Pancreas (tissue), 10 donors: Measurements from ENCODE around the gene ASB8. TPM values are rescaled to one million over a fixed set of nuclear protein-coding genes. Genes with fewer than 3 reads are reported as not detected.

ENCODE experiments used
- ATAC-seq, 4 donors: fragments of 200-7000 bp; cut with Tn5 transposase; one replicate each; pipeline versions ENCODE4 v1.8.0 to v1.9.1; 2020; ENCODE audit warnings: mild to moderate bottlenecking in 4 of 4, moderate library complexity in 4 of 4
- DNase-seq, 6 donors: peaks; one replicate each; pipeline ENCODE4 v3.0.0-alpha.2; 2020
- FAIRE-seq: peaks from 2 replicates; lab custom pipeline; 2012; peaks lifted over from hg19 to GRCh38; lab: Jason Lieb, UNC
- H3K27ac ChIP-seq, 4 donors: fragments of 200-600 bp; sonication (generic); 1 replicate in 3 of 4; 2 replicates in 1 of 4; pipeline versions ENCODE4 v1.5.0 to v1.8.0; 2020
- H3K27me3 ChIP-seq, 4 donors: fragments of 200-600 bp; one replicate each; pipeline ENCODE4 v1.8.0; 2021
- H3K36me3 ChIP-seq, 3 donors: fragments of 200-600 bp; sonication (generic) in 1 of 3; one replicate each; pipeline versions ENCODE4 v1.5.0 to v1.8.0; 2020 to 2021
- H3K4me1 ChIP-seq, 3 donors: fragments of 200-600 bp; one replicate each; pipeline ENCODE4 v1.8.0; 2021
- H3K4me3 ChIP-seq, 4 donors: fragments of 200-600 bp; sonication (generic) in 2 of 4; one replicate each; pipeline versions ENCODE4 v1.5.0 to v1.8.0; 2020 to 2021
- H3K9me3 ChIP-seq, 4 donors: fragments of 200-600 bp; one replicate each; pipeline ENCODE4 v1.8.0; 2021
- CTCF ChIP-seq, 4 donors: fragments of 200-600 bp; sonication (generic) in 3 of 4; IDR thresholded peaks; one replicate each; pipeline versions ENCODE4 v1.5.0 to v1.8.0; 2021; ENCODE audit warnings: antibody characterized with exemption in 4 of 4
- WGBS, 2 donors: extraction: QIAGEN DNeasy Blood & Tissue Kit; methylation state at CpG; one replicate each; pipeline ENCODE4 v1.1.7; 2013; 5-methylcytosine and 5-hydroxymethylcytosine counted together
- intact Hi-C, 3 donors: fragments of 100-400 bp; cut with DNase I; formaldehyde crosslinking; loops; one replicate each; pipeline versions ENCODE4 v1.11.1 to v1.14.2; 2022
- polyA plus RNA-seq, 2 donors: library from polyadenylated mRNA; stranded (reverse); fragments of 200-250 nt; gene quantifications; one replicate each; pipeline ENCODE4 v1.2.3, GENCODE V29; 2013
- total RNA-seq, 6 donors: library from RNA; stranded (reverse); fragmentation: NEBNext Ultra II Directional in 4 of 6; extraction: Animal tissue kit (Norgen Biotek cat#: 25700) in 4 of 6; gene quantifications; one replicate each; pipeline versions ENCODE4 v1.2.1 to v1.2.4, GENCODE V29; 2021 to 2023
- donor health status: healthy with polysubstance abuse.
- donor health status: DM: no; HTN: no; CAD: no; lungs with moderate emphysema.
- donor health status: DM: no; HTN: no; CAD: no.
- donor health status: control.
- donor health status: control.
- donor health status: Bipolar disorder and iron deficiency.
- donor health status: DM: yes; HTN: yes; CAD: no.
- donor health status: DM: no; HTN: no; CAD: no.
- donor health status: DM: no; HTN: no; CAD: no.
- donor health status: DM: yes; HTN: yes; CAD: no.

Gene ASB8
- total and polyA plus RNA-seq, 8 donors: 8.1 to 27.6 (median 19.4) TPM

GRCh38 chr12:48192861-48193260 is 35.5 kb upstream of the ASB8 start:
- Histone ChIP-seq H3K27ac (no peak overlapping the region), H3K9me3 (no peaks in the 10 kb centered on the region), H3K27me3 (no peaks in the 10 kb centered on the region), H3K4me1 (peaks cover 0 to 5% (median 4%) of the 10 kb centered on the region in 3 donors), H3K36me3 (no peaks in the 10 kb centered on the region), H3K4me3 (no peak overlapping the region)
- 58 to 60% methylated on average over 1 of the region's 1 CpG for WGBS, 2 donors
- ATAC-seq: no peak
- intact Hi-C loops: no loop called here
- no peak for FAIRE-seq
- DNase-seq: no peak
- no peak for TF ChIP-seq CTCF (IDR thresholded peaks at IDR 0.05)

- peaks cover 0 to 4% (median 0%) of the 10 kb centered on the region in 3 donors for H3K4me1 ChIP-seq
- no peak overlapping the region for H3K4me3 ChIP-seq
- FAIRE-seq: no peak
- TF ChIP-seq CTCF (IDR thresholded peaks at IDR 0.05): no peak
- H3K9me3 ChIP-seq: no peaks in the 10 kb centered on the region
- H3K27me3 ChIP-seq: no peaks in the 10 kb centered on the region
- no peak overlapping the region for H3K27ac ChIP-seq
- DNase-seq: no peak
- intact Hi-C loops: no loop called here
- no peaks in the 10 kb centered on the region for H3K36me3 ChIP-seq
- no peak for ATAC-seq
Observed at GRCh38 chr12:48191096-48191495, 33.8 kb upstream of the ASB8 start.

- intact Hi-C loops: no loop called here
- Histone ChIP-seq H3K4me1 (peaks cover 0 to 4% (median 0%) of the 10 kb centered on the region in 3 donors), H3K9me3 (no peaks in the 10 kb centered on the region), H3K4me3 (no peak overlapping the region), H3K27me3 (no peaks in the 10 kb centered on the region), H3K36me3 (no peaks in the 10 kb centered on the region), H3K27ac (no peak overlapping the region)
- peak; percentile 9 for FAIRE-seq
- peak; percentile 57 to 87 (median 81) for TF ChIP-seq CTCF (IDR thresholded peaks at IDR 0.05)
- 42 to 45% methylated on average over 6 of the region's 6 CpGs for WGBS, 2 donors
- peak; percentile 75 to 94 (median 92) for ATAC-seq
- peak in 5 of 6 donors; percentile 37 to 75 (median 46) for DNase-seq
Observed at GRCh38 chr12:48189331-48190125, 32.2 kb upstream of the ASB8 start.

- no peak for FAIRE-seq
- no peak for ATAC-seq
- WGBS, 2 donors: 71 to 76% methylated on average over 10 of the region's 10 CpGs
Observed at GRCh38 chr12:48187916-48188695, 30.8 kb upstream of the ASB8 start.

More at GRCh38 chr12:48187916-48188695, 30.8 kb upstream of the ASB8 start:
- H3K9me3 ChIP-seq: no peaks in the 10 kb centered on the region
- H3K4me1 ChIP-seq: peaks cover 0 to 4% (median 0%) of the 10 kb centered on the region in 3 donors
- H3K36me3 ChIP-seq: no peaks in the 10 kb centered on the region
- no peak for TF ChIP-seq CTCF (IDR thresholded peaks at IDR 0.05)
- DNase-seq: no peak
- intact Hi-C loops: no loop called here
- peaks cover 0 to 6% (median 3%) of the 10 kb centered on the region in 4 donors for H3K27me3 ChIP-seq
- no peak overlapping the region for H3K4me3 ChIP-seq
- no peak overlapping the region for H3K27ac ChIP-seq
